ENCODE data around the gene CYREN.

DNA sequence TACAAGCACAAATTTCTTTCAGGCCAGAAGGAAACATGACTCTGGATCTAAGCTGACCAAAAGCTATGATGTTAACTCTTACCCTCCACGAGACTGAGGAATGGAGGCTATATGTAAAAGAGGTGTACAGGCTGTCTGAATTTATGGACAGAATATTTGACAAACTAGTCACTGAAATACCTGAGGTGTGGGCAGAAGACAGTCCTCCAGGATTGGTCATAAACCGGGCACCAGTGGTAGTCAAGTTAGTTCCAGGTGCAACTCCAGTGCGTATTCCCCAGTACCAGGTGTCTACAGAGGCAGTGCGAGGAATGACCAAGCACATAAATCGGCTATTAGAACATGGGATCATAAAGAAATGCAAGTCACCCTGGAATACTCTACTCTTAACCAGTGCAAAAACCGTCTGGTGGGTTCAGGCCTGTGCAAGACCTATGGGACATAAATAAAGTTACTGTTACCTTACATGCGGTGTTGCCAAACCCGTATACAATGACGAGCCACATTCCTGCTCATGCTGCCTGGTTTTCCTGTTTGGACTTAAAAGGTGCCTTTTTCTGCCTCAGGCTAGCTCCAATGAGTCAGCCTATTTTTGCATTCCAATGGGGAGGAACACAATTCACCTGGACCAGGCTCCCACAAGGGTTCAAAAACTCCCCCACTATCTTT lies 6.7 kb upstream of the CYREN start:
- TF ChIP-seq, protein P1, sequence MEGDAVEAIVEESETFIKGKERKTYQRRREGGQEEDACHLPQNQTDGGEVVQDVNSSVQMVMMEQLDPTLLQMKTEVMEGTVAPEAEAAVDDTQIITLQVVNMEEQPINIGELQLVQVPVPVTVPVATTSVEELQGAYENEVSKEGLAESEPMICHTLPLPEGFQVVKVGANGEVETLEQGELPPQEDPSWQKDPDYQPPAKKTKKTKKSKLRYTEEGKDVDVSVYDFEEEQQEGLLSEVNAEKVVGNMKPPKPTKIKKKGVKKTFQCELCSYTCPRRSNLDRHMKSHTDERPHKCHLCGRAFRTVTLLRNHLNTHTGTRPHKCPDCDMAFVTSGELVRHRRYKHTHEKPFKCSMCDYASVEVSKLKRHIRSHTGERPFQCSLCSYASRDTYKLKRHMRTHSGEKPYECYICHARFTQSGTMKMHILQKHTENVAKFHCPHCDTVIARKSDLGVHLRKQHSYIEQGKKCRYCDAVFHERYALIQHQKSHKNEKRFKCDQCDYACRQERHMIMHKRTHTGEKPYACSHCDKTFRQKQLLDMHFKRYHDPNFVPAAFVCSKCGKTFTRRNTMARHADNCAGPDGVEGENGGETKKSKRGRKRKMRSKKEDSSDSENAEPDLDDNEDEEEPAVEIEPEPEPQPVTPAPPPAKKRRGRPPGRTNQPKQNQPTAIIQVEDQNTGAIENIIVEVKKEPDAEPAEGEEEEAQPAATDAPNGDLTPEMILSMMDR (IDR thresholded peaks at IDR 0.05), result no peak
- no peak for TF ChIP-seq EZH2 (IDR thresholded peaks at IDR 0.05)

Measured in neural progenitor cell (in vitro differentiated cells).